Measurements from ENCODE around the gene CABP7. TPM values are rescaled to one million over a fixed set of nuclear protein-coding genes. Genes with fewer than 3 reads are reported as not detected.

CABP7 gene
- total RNA-seq, 2 experiments from 2014 or later = 0.33 to 0.45 TPM

GRCh38 chr22:29710193-29710592 lies 9.6 kb upstream of the CABP7 start:
- Histone ChIP-seq H3K27ac (ENCODE audit: low read depth in 1 of 2, low read length in 2 of 2) (no peak overlapping the region), H3K27me3 (ENCODE audit: control insufficient read depth in 1 of 2, insufficient read depth in 2 of 2, low read length in 2 of 2) (no peaks in the 10 kb centered on the region), H3K9me3 (ENCODE audit: control insufficient read depth in 1 of 2, insufficient read depth in 1 of 2, low read length in 2 of 2) (no peaks in the 10 kb centered on the region), H3K4me3 (ENCODE audit: low read length) (no peak overlapping the region), H3K36me3 (ENCODE audit: insufficient read depth, low read length) (no peaks in the 10 kb centered on the region), H3K4me1 (ENCODE audit: insufficient read depth, low read length) (no peaks in the 10 kb centered on the region)
- H3K9me3 Mint-ChIP-seq = no peaks in the 10 kb centered on the region
- no peak for TF ChIP-seq CTCF (IDR thresholded peaks at IDR 0.05)
- intact Hi-C loops (cut with DNase I, micrococcal nuclease) = no loop called here
- H3K4me3 Mint-ChIP-seq = no peak overlapping the region
- no peak for DNase-seq
- ChIA-PET POLR2A (no interaction called here), CTCF (no interaction called here)
- ATAC-seq (ENCODE audit: poor library complexity) = no peak
- no peaks in the 10 kb centered on the region for H3K4me1 Mint-ChIP-seq (ENCODE audit: low read depth)
- H3K27ac Mint-ChIP-seq = no peak overlapping the region
- H3K27me3 Mint-ChIP-seq = peaks cover 19% of the 10 kb centered on the region
- H3K36me3 Mint-ChIP-seq (ENCODE audit: low read depth) = no peaks in the 10 kb centered on the region

- no peak for TF ChIP-seq CTCF (IDR thresholded peaks at IDR 0.05)
- ATAC-seq (ENCODE audit: poor library complexity) (no peak), DNase-seq (no peak)
- Mint-ChIP-seq H3K27me3 (peaks cover 23% of the 10 kb centered on the region), H3K9me3 (no peaks in the 10 kb centered on the region), H3K4me1 (ENCODE audit: low read depth) (no peaks in the 10 kb centered on the region), H3K36me3 (ENCODE audit: low read depth) (no peaks in the 10 kb centered on the region), H3K4me3 (no peak overlapping the region), H3K27ac (no peak overlapping the region)
- CTCF ChIA-PET = interaction anchor here (0.6 kb wide), 1 partner anchor 891 kb away, joined by 3 read pairs; no protein-coding TSS in a partner anchor
- no peak overlapping the region for H3K4me3 ChIP-seq (ENCODE audit: low read length)
- H3K9me3 ChIP-seq (ENCODE audit: control insufficient read depth in 1 of 2, insufficient read depth in 1 of 2, low read length in 2 of 2) = no peaks in the 10 kb centered on the region
- H3K4me1 ChIP-seq (ENCODE audit: insufficient read depth, low read length) = no peaks in the 10 kb centered on the region
- intact Hi-C loops (cut with DNase I, micrococcal nuclease) = no loop called here
- no peak overlapping the region for H3K27ac ChIP-seq (ENCODE audit: low read depth in 1 of 2, low read length in 2 of 2)
- POLR2A ChIA-PET = no interaction called here
- H3K36me3 ChIP-seq (ENCODE audit: insufficient read depth, low read length) = no peaks in the 10 kb centered on the region
- H3K27me3 ChIP-seq (ENCODE audit: control insufficient read depth in 1 of 2, insufficient read depth in 2 of 2, low read length in 2 of 2) = peaks cover 0 to 2% of the 10 kb centered on the region in 2 experiments
Measured at GRCh38 chr22:29710922-29711593, 8.7 kb upstream of the CABP7 start.

GRCh38 chr22:29712119-29712518 lies 7.7 kb upstream of the CABP7 start:
- no peaks in the 10 kb centered on the region for H3K9me3 Mint-ChIP-seq
- POLR2A ChIA-PET = no interaction called here
- H3K27me3 ChIP-seq (ENCODE audit: control insufficient read depth in 1 of 2, insufficient read depth in 2 of 2, low read length in 2 of 2) = peaks cover 6% of the 10 kb centered on the region in 2 experiments
- H3K27ac ChIP-seq (ENCODE audit: low read depth in 1 of 2, low read length in 2 of 2) = no peak overlapping the region
- no peaks in the 10 kb centered on the region for H3K36me3 Mint-ChIP-seq (ENCODE audit: low read depth)
- H3K27me3 Mint-ChIP-seq = peaks cover 34% of the 10 kb centered on the region
- no peak overlapping the region for H3K4me3 Mint-ChIP-seq
- no peak overlapping the region for H3K4me3 ChIP-seq (ENCODE audit: low read length)
- no peaks in the 10 kb centered on the region for H3K4me1 Mint-ChIP-seq (ENCODE audit: low read depth)
- no peaks in the 10 kb centered on the region for H3K4me1 ChIP-seq (ENCODE audit: insufficient read depth, low read length)
- DNase-seq (no peak), ATAC-seq (ENCODE audit: poor library complexity) (no peak)
- TF ChIP-seq CTCF (IDR thresholded peaks at IDR 0.05) = no peak
- CTCF ChIA-PET = no interaction called here
- no peaks in the 10 kb centered on the region for H3K9me3 ChIP-seq (ENCODE audit: control insufficient read depth in 1 of 2, insufficient read depth in 1 of 2, low read length in 2 of 2)
- H3K27ac Mint-ChIP-seq = no peak overlapping the region
- H3K36me3 ChIP-seq (ENCODE audit: insufficient read depth, low read length) = no peaks in the 10 kb centered on the region
- intact Hi-C loops (cut with DNase I, micrococcal nuclease) = no loop called here

Data from CD4-positive, alpha-beta T cell (primary cell).